Activated CD4-positive, alpha-beta T cell treated with anti-CD3 and anti-CD28 coated beads, Interleukin-2, amount 10 ng/mL, durations not matched to agents 7 days and 5 days (primary cell): ENCODE measurements around the gene ZMIZ1. TPM values are rescaled to one million over a fixed set of nuclear protein-coding genes. Genes with fewer than 3 reads are reported as not detected.

Experiments used
- CTCF ChIA-PET: fragments of 350-600 bp; sonication (Branson Sonifier 250); formaldehyde crosslinking; loops from one replicate; lab custom pipeline; 2021; ENCODE audit warnings: antibody characterized with exemption; lab: Charles Lee
- POLR2A ChIA-PET: fragments of 350-600 bp; sonication (Branson Sonifier 250); formaldehyde crosslinking; loops from one replicate; lab custom pipeline; 2021; ENCODE audit warnings: antibody characterized with exemption; lab: Charles Lee
- DNase-seq: peaks from one replicate; pipeline ENCODE4 v3.0.0-alpha.2; 2020
- H3K27ac Mint-ChIP-seq: one replicate; pipeline ENCODE4 v1.8.0; 2021; ENCODE audit warnings: mild to moderate bottlenecking, moderate library complexity, mixed read lengths
- H3K27me3 Mint-ChIP-seq: one replicate; pipeline ENCODE4 v1.8.0; 2021; ENCODE audit warnings: mixed read lengths
- H3K36me3 Mint-ChIP-seq: one replicate; pipeline ENCODE4 v1.8.0; 2021; ENCODE audit warnings: low read depth, mixed read lengths
- H3K4me1 Mint-ChIP-seq: one replicate; pipeline ENCODE4 v1.8.0; 2021; ENCODE audit warnings: mixed read lengths
- H3K4me3 Mint-ChIP-seq: one replicate; pipeline ENCODE4 v1.8.0; 2021; ENCODE audit warnings: mild to moderate bottlenecking, moderate library complexity, mixed read lengths
- H3K9me3 Mint-ChIP-seq: one replicate; pipeline ENCODE4 v1.8.0; 2021; ENCODE audit warnings: mixed read lengths
- total RNA-seq, 2 experiments: library from RNA; stranded (reverse); gene quantifications; one replicate each; pipeline ENCODE4 v1.2.3, GENCODE V29; 2021

Gene ZMIZ1
- total RNA-seq, 2 experiments from 2014 or later: 27.8 to 31.5 TPM

- CTCF ChIA-PET: interaction anchor here (0.6 to 1.8 kb wide), 3 partner anchors 12 to 71 kb away, joined by 3 to 6 read pairs (median 4); no protein-coding TSS in a partner anchor
- no peak overlapping the region for H3K4me3 Mint-ChIP-seq
- no peaks in the 10 kb centered on the region for H3K4me1 Mint-ChIP-seq
- no peaks in the 10 kb centered on the region for H3K36me3 Mint-ChIP-seq
- H3K27ac Mint-ChIP-seq: no peak overlapping the region
- POLR2A ChIA-PET: interaction anchor here (0.7 kb wide), 1 partner anchor 892 kb away, joined by 3 read pairs; no protein-coding TSS in a partner anchor
- no peaks in the 10 kb centered on the region for H3K9me3 Mint-ChIP-seq
- DNase-seq: no peak
- peaks cover 2% of the 10 kb centered on the region for H3K27me3 Mint-ChIP-seq
Observed at GRCh38 chr10:79182781-79183467, 114.2 kb downstream of the ZMIZ1 start.

- ChIA-PET POLR2A (interaction anchor here (0.7 kb wide), 1 partner anchor 893 kb away, joined by 3 read pairs; no protein-coding TSS in a partner anchor), CTCF (interaction anchor here (0.6 to 1.8 kb wide), 3 partner anchors 11 to 70 kb away, joined by 3 to 6 read pairs (median 4); no protein-coding TSS in a partner anchor)
- Mint-ChIP-seq H3K27me3 (peaks cover 2% of the 10 kb centered on the region), H3K4me3 (no peak overlapping the region), H3K36me3 (no peaks in the 10 kb centered on the region), H3K9me3 (no peaks in the 10 kb centered on the region), H3K27ac (no peak overlapping the region), H3K4me1 (no peaks in the 10 kb centered on the region)
- DNase-seq: no peak
Observed at GRCh38 chr10:79183468-79183865, 114.7 kb downstream of the ZMIZ1 start.

GRCh38 chr10:79184145-79184625 is 115.4 kb downstream of the ZMIZ1 start:
- POLR2A ChIA-PET: no interaction called here

GRCh38 chr10:79184657-79185056 is 115.9 kb downstream of the ZMIZ1 start:
- ChIA-PET CTCF (no interaction called here), POLR2A (no interaction called here)
- DNase-seq: no peak
- H3K27ac Mint-ChIP-seq: no peak overlapping the region
- no peaks in the 10 kb centered on the region for H3K4me1 Mint-ChIP-seq
- no peaks in the 10 kb centered on the region for H3K36me3 Mint-ChIP-seq
- no peaks in the 10 kb centered on the region for H3K9me3 Mint-ChIP-seq
- H3K4me3 Mint-ChIP-seq: no peak overlapping the region
- H3K27me3 Mint-ChIP-seq: peaks cover 2% of the 10 kb centered on the region

More at GRCh38 chr10:79184145-79184625, 115.4 kb downstream of the ZMIZ1 start:
- CTCF ChIA-PET: interaction anchor here (1.4 to 1.8 kb wide), 2 partner anchors 11 to 16 kb away, joined by 4 to 6 read pairs; no protein-coding TSS in a partner anchor
- H3K27me3 Mint-ChIP-seq: peaks cover 2% of the 10 kb centered on the region
- H3K4me1 Mint-ChIP-seq: no peaks in the 10 kb centered on the region
- H3K9me3 Mint-ChIP-seq: no peaks in the 10 kb centered on the region
- DNase-seq: no peak
- H3K4me3 Mint-ChIP-seq: no peak overlapping the region
- H3K27ac Mint-ChIP-seq: no peak overlapping the region
- no peaks in the 10 kb centered on the region for H3K36me3 Mint-ChIP-seq

- no peak for DNase-seq
- Mint-ChIP-seq H3K4me1 (no peaks in the 10 kb centered on the region), H3K36me3 (no peaks in the 10 kb centered on the region), H3K9me3 (no peaks in the 10 kb centered on the region), H3K27ac (no peak overlapping the region), H3K4me3 (no peak overlapping the region), H3K27me3 (peaks cover 2% of the 10 kb centered on the region)
- CTCF ChIA-PET: no interaction called here
- POLR2A ChIA-PET: no interaction called here
Observed at GRCh38 chr10:79185067-79185774, 116.5 kb downstream of the ZMIZ1 start.

- Mint-ChIP-seq H3K27me3 (peaks cover 2% of the 10 kb centered on the region), H3K9me3 (no peaks in the 10 kb centered on the region), H3K4me3 (no peak overlapping the region), H3K4me1 (no peaks in the 10 kb centered on the region), H3K27ac (no peak overlapping the region), H3K36me3 (no peaks in the 10 kb centered on the region)
- CTCF ChIA-PET: no interaction called here
- DNase-seq: no peak
- POLR2A ChIA-PET: no interaction called here
Observed at GRCh38 chr10:79185796-79186374, 117.1 kb downstream of the ZMIZ1 start.

GRCh38 chr10:79186486-79187120 is 117.8 kb downstream of the ZMIZ1 start:
- H3K4me3 Mint-ChIP-seq: no peak overlapping the region
- no peak for DNase-seq
- no peaks in the 10 kb centered on the region for H3K4me1 Mint-ChIP-seq
- no peaks in the 10 kb centered on the region for H3K9me3 Mint-ChIP-seq
- H3K27ac Mint-ChIP-seq: no peak overlapping the region
- no peaks in the 10 kb centered on the region for H3K36me3 Mint-ChIP-seq
- peaks cover 2% of the 10 kb centered on the region for H3K27me3 Mint-ChIP-seq
- POLR2A ChIA-PET: no interaction called here
- CTCF ChIA-PET: interaction anchor here (0.7 to 1.4 kb wide), 3 partner anchors 9 to 82 kb away, joined by 3 read pairs; no protein-coding TSS in a partner anchor

GRCh38 chr10:79187121-79187940 is 118.6 kb downstream of the ZMIZ1 start:
- peaks cover 2% of the 10 kb centered on the region for H3K27me3 Mint-ChIP-seq
- H3K9me3 Mint-ChIP-seq: no peaks in the 10 kb centered on the region
- no peak overlapping the region for H3K4me3 Mint-ChIP-seq
- no peaks in the 10 kb centered on the region for H3K4me1 Mint-ChIP-seq
- no peaks in the 10 kb centered on the region for H3K36me3 Mint-ChIP-seq
- no peak for DNase-seq
- POLR2A ChIA-PET: no interaction called here
- CTCF ChIA-PET: interaction anchor here (0.7 to 1.4 kb wide), 4 partner anchors 8 to 83 kb away, joined by 3 read pairs; no protein-coding TSS in a partner anchor
- no peak overlapping the region for H3K27ac Mint-ChIP-seq

GRCh38 chr10:79188154-79188965 is 119.6 kb downstream of the ZMIZ1 start:
- ChIA-PET POLR2A (no interaction called here), CTCF (interaction anchor here (1.0 to 1.4 kb wide), 3 partner anchors 8 to 106 kb away, joined by 3 read pairs; no protein-coding TSS in a partner anchor)
- Mint-ChIP-seq H3K36me3 (no peaks in the 10 kb centered on the region), H3K9me3 (no peaks in the 10 kb centered on the region), H3K27ac (no peak overlapping the region), H3K4me3 (no peak overlapping the region), H3K4me1 (no peaks in the 10 kb centered on the region), H3K27me3 (peaks cover 2% of the 10 kb centered on the region)
- no peak for DNase-seq

GRCh38 chr10:79189181-79189580 is 120.4 kb downstream of the ZMIZ1 start:
- H3K4me3 Mint-ChIP-seq: no peak overlapping the region
- no peaks in the 10 kb centered on the region for H3K4me1 Mint-ChIP-seq
- no peaks in the 10 kb centered on the region for H3K36me3 Mint-ChIP-seq
- H3K27ac Mint-ChIP-seq: no peak overlapping the region
- POLR2A ChIA-PET: no interaction called here
- peaks cover 2% of the 10 kb centered on the region for H3K27me3 Mint-ChIP-seq
- H3K9me3 Mint-ChIP-seq: no peaks in the 10 kb centered on the region
- DNase-seq: no peak
- CTCF ChIA-PET: interaction anchor here (1.0 kb wide), 1 partner anchor 105 kb away, joined by 3 read pairs; no protein-coding TSS in a partner anchor

- H3K4me1 Mint-ChIP-seq: no peaks in the 10 kb centered on the region
- H3K36me3 Mint-ChIP-seq: no peaks in the 10 kb centered on the region
- no peak for DNase-seq
- no peak overlapping the region for H3K27ac Mint-ChIP-seq
- no peaks in the 10 kb centered on the region for H3K9me3 Mint-ChIP-seq
- ChIA-PET POLR2A (no interaction called here), CTCF (interaction anchor here (0.9 kb wide), 1 partner anchor 88 kb away, joined by 3 read pairs; no protein-coding TSS in a partner anchor)
- no peak overlapping the region for H3K4me3 Mint-ChIP-seq
- peaks cover 2% of the 10 kb centered on the region for H3K27me3 Mint-ChIP-seq
Observed at GRCh38 chr10:79189853-79190435, 121.2 kb downstream of the ZMIZ1 start.
